ENCODE data around the gene ABITRAM. TPM values are rescaled to one million over a fixed set of nuclear protein-coding genes. Genes with fewer than 3 reads are reported as not detected.
"Not testable (repeated sequence)": the region's sequence is repeated elsewhere in the genome, so short reads cannot be mapped to it uniquely, and the experiment has no call there.

The ABITRAM gene
- 10 to 100 TPM in 1 of 4 donors, 1 to 10 TPM in 3; 7.5 to 10.9 (median 8.1) TPM for total RNA-seq

GRCh38 chr9:108934323-108934893 is at the start of gene ABITRAM:
TSS of gene ABITRAM (plus strand) at chr9:108934400. CDS start at chr9:108934487, 87 bp downstream.
- intact Hi-C loops (cut with DNase I; ENCODE audit: low total_unique reads) = loop anchor here (2.0 to 5.0 kb wide), 2 partner anchors 78 to 188 kb away; partner anchors contain the start of gene CTNNAL1

GRCh38 chr9:108884701-108885100 is 49.5 kb upstream of the ABITRAM start:
- no peak overlapping the region for H3K4me3 ChIP-seq
- H3K9me3 ChIP-seq = no peaks in the 10 kb centered on the region
- H3K36me3 ChIP-seq = peaks cover 0 to 36% of the 10 kb centered on the region in 2 donors
- in situ Hi-C loops (cut with MboI; ENCODE audit: low sequenced_read_pairs in 4 of 4) (no loop called here), intact Hi-C loops (cut with DNase I; ENCODE audit: low total_unique reads) (no loop called here)
- DNase-seq (no peak), ATAC-seq (no peak)
- no peak overlapping the region for H3K27ac ChIP-seq
- TF ChIP-seq POLR2A (IDR thresholded peaks at IDR 0.05) (no peak), CTCF (IDR thresholded peaks at IDR 0.05 in 4 of 5, conservative IDR thresholded peaks at IDR 0.05 in 1 of 5) (no peak)
- no peaks in the 10 kb centered on the region for H3K4me1 ChIP-seq
- H3K27me3 ChIP-seq = no peaks in the 10 kb centered on the region

More at GRCh38 chr9:108934323-108934893, at the start of gene ABITRAM:
- Histone ChIP-seq H3K4me1 (peaks cover 16 to 24% of the 10 kb centered on the region in 2 donors), H3K36me3 (peaks cover 0 to 15% of the 10 kb centered on the region in 2 donors), H3K9me3 (no peaks in the 10 kb centered on the region), H3K27me3 (no peaks in the 10 kb centered on the region), H3K27ac (peak within 1 kb of the TSS; percentile 84 to 94 (median 88)), H3K4me3 (peak within 1 kb of the TSS; percentile 86 to 97 (median 91))
- peak; percentile 40 to 52 for DNase-seq
- ATAC-seq = peak; percentile 92 to 94
- in situ Hi-C loops (cut with MboI; ENCODE audit: low sequenced_read_pairs in 4 of 4) = no loop called here
- TF ChIP-seq POLR2A (IDR thresholded peaks at IDR 0.05) = peak in 1 of 2 donors; percentile 9
- no peak for TF ChIP-seq CTCF (IDR thresholded peaks at IDR 0.05 in 4 of 5, conservative IDR thresholded peaks at IDR 0.05 in 1 of 5)

GRCh38 chr9:108885643-108886348 is 48.4 kb upstream of the ABITRAM start:
- intact Hi-C loops (cut with DNase I; ENCODE audit: low total_unique reads) (no loop called here), in situ Hi-C loops (cut with MboI; ENCODE audit: low sequenced_read_pairs in 4 of 4) (no loop called here)
- Histone ChIP-seq H3K27me3 (no peaks in the 10 kb centered on the region), H3K4me3 (no peak overlapping the region), H3K4me1 (no peaks in the 10 kb centered on the region), H3K9me3 (no peaks in the 10 kb centered on the region), H3K36me3 (peaks cover 0 to 35% of the 10 kb centered on the region in 2 donors), H3K27ac (peak overlapping the region in 1 of 4 donors; percentile 3)
- DNase-seq (no peak), ATAC-seq (no peak)
- TF ChIP-seq CTCF (IDR thresholded peaks at IDR 0.05 in 4 of 5, conservative IDR thresholded peaks at IDR 0.05 in 1 of 5) (no peak), POLR2A (IDR thresholded peaks at IDR 0.05) (no peak)

GRCh38 chr9:108886594-108887271 is 47.5 kb upstream of the ABITRAM start:
- in situ Hi-C loops (cut with MboI; ENCODE audit: low sequenced_read_pairs in 4 of 4); H3K27me3 ChIP-seq; DNase-seq; ATAC-seq; H3K4me3 ChIP-seq; intact Hi-C loops (cut with DNase I; ENCODE audit: low total_unique reads); H3K9me3 ChIP-seq; H3K4me1 ChIP-seq: not testable (repeated sequence)
- peak overlapping the region in 1 of 4 donors; percentile 3 for H3K27ac ChIP-seq
- H3K36me3 ChIP-seq = peaks cover 0 to 36% of the 10 kb centered on the region in 2 donors

GRCh38 chr9:108889649-108890067 is 44.5 kb upstream of the ABITRAM start:
- no peaks in the 10 kb centered on the region for H3K9me3 ChIP-seq
- intact Hi-C loops (cut with DNase I; ENCODE audit: low total_unique reads) (no loop called here), in situ Hi-C loops (cut with MboI; ENCODE audit: low sequenced_read_pairs in 4 of 4) (no loop called here)
- ATAC-seq = no peak
- no peak for TF ChIP-seq POLR2A (IDR thresholded peaks at IDR 0.05)
- H3K36me3 ChIP-seq = peaks cover 0 to 59% of the 10 kb centered on the region in 2 donors
- no peak overlapping the region for H3K4me3 ChIP-seq
- no peak for DNase-seq
- H3K27me3 ChIP-seq = no peaks in the 10 kb centered on the region
- no peak overlapping the region for H3K27ac ChIP-seq
- no peaks in the 10 kb centered on the region for H3K4me1 ChIP-seq
